MM.1S (cell line): ENCODE measurements around the gene COX15.

ENCODE experiments used
- EZH2 ChIP-seq: fragments of 300-600 bp; sonication (generic); optimal IDR thresholded peaks from 2 replicates; pipeline ENCODE3; 2017; ENCODE audit warnings: low read depth, mild to moderate bottlenecking, antibody characterized with exemption, low read length, mixed read lengths
- EZH2phosphoT487 ChIP-seq: fragments of 300-600 bp; sonication (generic); IDR thresholded peaks from 2 replicates; pipeline ENCODE4 v1.6.1; 2018; ENCODE audit warnings: antibody characterized with exemption, low read length
- TF ChIP-seq, protein P1 (sequence below): fragments of 300-600 bp; sonication (generic); IDR thresholded peaks from 2 replicates; pipeline ENCODE4 v1.5.1; 2016; ENCODE audit warnings: antibody characterized with exemption, low read length, mixed read lengths

GRCh38 chr10:99742254-99742653 is 10.3 kb upstream of the COX15 start:
- TF ChIP-seq EZH2 (no peak), EZH2phosphoT487 (no peak)
- TF ChIP-seq, protein P1, sequence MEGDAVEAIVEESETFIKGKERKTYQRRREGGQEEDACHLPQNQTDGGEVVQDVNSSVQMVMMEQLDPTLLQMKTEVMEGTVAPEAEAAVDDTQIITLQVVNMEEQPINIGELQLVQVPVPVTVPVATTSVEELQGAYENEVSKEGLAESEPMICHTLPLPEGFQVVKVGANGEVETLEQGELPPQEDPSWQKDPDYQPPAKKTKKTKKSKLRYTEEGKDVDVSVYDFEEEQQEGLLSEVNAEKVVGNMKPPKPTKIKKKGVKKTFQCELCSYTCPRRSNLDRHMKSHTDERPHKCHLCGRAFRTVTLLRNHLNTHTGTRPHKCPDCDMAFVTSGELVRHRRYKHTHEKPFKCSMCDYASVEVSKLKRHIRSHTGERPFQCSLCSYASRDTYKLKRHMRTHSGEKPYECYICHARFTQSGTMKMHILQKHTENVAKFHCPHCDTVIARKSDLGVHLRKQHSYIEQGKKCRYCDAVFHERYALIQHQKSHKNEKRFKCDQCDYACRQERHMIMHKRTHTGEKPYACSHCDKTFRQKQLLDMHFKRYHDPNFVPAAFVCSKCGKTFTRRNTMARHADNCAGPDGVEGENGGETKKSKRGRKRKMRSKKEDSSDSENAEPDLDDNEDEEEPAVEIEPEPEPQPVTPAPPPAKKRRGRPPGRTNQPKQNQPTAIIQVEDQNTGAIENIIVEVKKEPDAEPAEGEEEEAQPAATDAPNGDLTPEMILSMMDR = no peak
